A549 (cell line): ENCODE measurements around the gene CFD. TPM values are rescaled to one million over a fixed set of nuclear protein-coding genes. Genes with fewer than 3 reads are reported as not detected.

Experiments
- ATAC-seq, 2 experiments: fragments of 200-7000 bp in 1 of 2; fragments of >200 bp in 1 of 2; cut with Nextera tagmentation in 1 of 2; cut with Tn5 transposase in 1 of 2; 3 replicates each; pipeline versions ENCODE4 v1.8.0 to v1.9.1; 2018 to 2020; ENCODE audit warnings: mild to moderate bottlenecking in 1 of 2, moderate library complexity in 1 of 2
- CTCF ChIA-PET: fragments of 300-600 bp; sonication (Branson Sonifier 250); formaldehyde crosslinking; extraction: SDS; loops from one replicate; lab custom pipeline; 2021; ENCODE audit warnings: antibody characterized with exemption, inconsistent platforms; lab: Yijun Ruan, JAX
- POLR2A ChIA-PET: fragments of 350-600 bp; formaldehyde crosslinking; extraction: SDS; loops from one replicate; lab custom pipeline; 2021; ENCODE audit warnings: antibody characterized with exemption, inconsistent platforms; lab: Yijun Ruan, JAX
- DNase-seq, 2 experiments: peaks; one replicate each; pipeline versions ENCODE4 v3.0.0 to v3.0.0-alpha.2; 2011 to 2016; ENCODE audit warnings: low read depth in 1 of 2, low spot score in 1 of 2
- FAIRE-seq: peaks from 2 replicates; lab custom pipeline; 2011; peaks lifted over from hg19 to GRCh38; lab: Jason Lieb, UNC
- H3K27ac ChIP-seq, 2 experiments: fragments of >200 bp; sonication (Bioruptor Twin); formaldehyde crosslinking; 3 replicates each; pipeline ENCODE4 v1.5.1; 2016 to 2017
- H3K4me1 ChIP-seq: fragments of >200 bp; sonication (Bioruptor Twin); formaldehyde crosslinking; 3 replicates; pipeline ENCODE4 v1.6.1; 2016
- H3K4me2 ChIP-seq: fragments of >200 bp; sonication (Bioruptor Twin); formaldehyde crosslinking; 3 replicates; pipeline ENCODE4 v1.6.1; 2016
- H3K4me3 ChIP-seq: fragments of >200 bp; sonication (Bioruptor Twin); formaldehyde crosslinking; 3 replicates; pipeline ENCODE4 v1.5.1; 2016
- H3K9me3 ChIP-seq: fragments of >200 bp; sonication (Bioruptor Twin); formaldehyde crosslinking; 3 replicates; pipeline ENCODE4 v1.6.1; 2016
- BHLHE40 ChIP-seq: IDR thresholded peaks from 2 replicates; pipeline ENCODE4 v1.6.1; 2012; ENCODE audit warnings: low read depth, low read length, inconsistent platforms
- CHD4 ChIP-seq: fragments of 200-600 bp; sonication (generic); IDR thresholded peaks from 2 replicates; pipeline ENCODE4 v1.6.1; 2016; ENCODE audit warnings: antibody characterized with exemption, mild to moderate bottlenecking, borderline replicate concordance
- CTCF ChIP-seq: fragments of >200 bp; sonication (Bioruptor Twin); formaldehyde crosslinking; IDR thresholded peaks from 3 replicates; pipeline ENCODE4 v1.5.1; 2016
- E2F6 ChIP-seq: IDR thresholded peaks from 2 replicates; pipeline ENCODE4 v1.6.1; 2012; ENCODE audit warnings: low read depth, borderline replicate concordance
- ELK1 ChIP-seq: fragments of 150-350 bp; IDR thresholded peaks from 2 replicates; pipeline ENCODE4 v1.6.1; 2014; ENCODE audit warnings: low read depth, mild to moderate bottlenecking, low read length
- EP300 ChIP-seq, 2 experiments: fragments of >200 bp; sonication (Bioruptor Twin); formaldehyde crosslinking; IDR thresholded peaks; 2 replicates in 1 of 2; 3 replicates in 1 of 2; pipeline ENCODE4 v1.6.1; 2016 to 2017
- ESRRA ChIP-seq: fragments of 150-350 bp; IDR thresholded peaks from 2 replicates; pipeline ENCODE4 v1.6.1; 2014; ENCODE audit warnings: mild to moderate bottlenecking, low read length, borderline replicate concordance
- FOSB ChIP-seq: fragments of 250-450 bp; sonication (Bioruptor Pico); IDR thresholded peaks from 2 replicates; pipeline ENCODE4 v1.5.0; 2020; ENCODE audit warnings: mild to moderate bottlenecking, moderate library complexity
- FOXS1 ChIP-seq: fragments of 250-450 bp; sonication (Bioruptor Pico); IDR thresholded peaks from 2 replicates; pipeline ENCODE4 v1.5.0; 2020; ENCODE audit warnings: mild to moderate bottlenecking, moderate library complexity
- HES2 ChIP-seq: fragments of >200 bp; sonication (Bioruptor Twin); formaldehyde crosslinking; IDR thresholded peaks from 2 replicates; pipeline ENCODE4 v1.6.1; 2016
- HEYL ChIP-seq: fragments of 250-450 bp; sonication (Bioruptor Pico); IDR thresholded peaks from 2 replicates; pipeline ENCODE4 v1.8.0; 2021; ENCODE audit warnings: mild to moderate bottlenecking, moderate library complexity
- HMGXB4 ChIP-seq: fragments of 250-450 bp; sonication (Bioruptor Pico); IDR thresholded peaks from 2 replicates; pipeline ENCODE4 v1.5.0; 2021; ENCODE audit warnings: mild to moderate bottlenecking, moderate library complexity, borderline replicate concordance
- HOXB13 ChIP-seq: fragments of 250-450 bp; sonication (Bioruptor Pico); IDR thresholded peaks from 2 replicates; pipeline ENCODE4 v1.5.0; 2020; ENCODE audit warnings: low read depth, mild to moderate bottlenecking, moderate library complexity
- HOXB5 ChIP-seq: fragments of 250-450 bp; sonication (Bioruptor Pico); IDR thresholded peaks from 2 replicates; pipeline ENCODE4 v1.5.0; 2020; ENCODE audit warnings: mild to moderate bottlenecking, moderate library complexity
- JUNB ChIP-seq: fragments of >200 bp; sonication (Bioruptor Twin); formaldehyde crosslinking; IDR thresholded peaks from 2 replicates; pipeline ENCODE4 v1.6.1; 2016
- KDM1A ChIP-seq: fragments of 200-600 bp; sonication (generic); IDR thresholded peaks from 2 replicates; pipeline ENCODE4 v1.6.1; 2016; ENCODE audit warnings: low read depth, mild to moderate bottlenecking
- KDM5A ChIP-seq: fragments of 200-600 bp; sonication (generic); IDR thresholded peaks from 2 replicates; pipeline ENCODE4 v1.6.1; 2016; ENCODE audit warnings: antibody characterized with exemption, mild to moderate bottlenecking
- NFE2L2 ChIP-seq: fragments of 150-350 bp; conservative IDR thresholded peaks from 2 replicates; pipeline ENCODE4 v1.6.1; 2014; ENCODE audit warnings: low read length
- NPAS2 ChIP-seq: fragments of 250-450 bp; sonication (Bioruptor Pico); IDR thresholded peaks from 2 replicates; pipeline ENCODE4 v1.8.0; 2022; ENCODE audit warnings: mild to moderate bottlenecking, moderate library complexity, borderline replicate concordance
- NR3C1 ChIP-seq: fragments of >200 bp; sonication (Bioruptor Twin); formaldehyde crosslinking; IDR thresholded peaks from 3 replicates; pipeline ENCODE4 v1.6.1; 2017
- PBX3 ChIP-seq: IDR thresholded peaks from 2 replicates; pipeline ENCODE4 v1.6.1; 2012
- POLR2AphosphoS2 ChIP-seq: conservative IDR thresholded peaks from 2 replicates; pipeline ENCODE4 v1.6.1; 2012; ENCODE audit warnings: low read length, improper control_type of control experiment, inconsistent platforms
- RAD21 ChIP-seq, 2 experiments: fragments of >200 bp in 1 of 2; sonication (Bioruptor Twin) in 1 of 2; formaldehyde crosslinking in 1 of 2; IDR thresholded peaks in 1 of 2; conservative IDR thresholded peaks in 1 of 2; 2 replicates in 1 of 2; 3 replicates in 1 of 2; pipeline ENCODE4 v1.6.1; 2012 to 2018; ENCODE audit warnings: inconsistent platforms in 1 of 2
- RARB ChIP-seq: fragments of 250-450 bp; sonication (Bioruptor Pico); IDR thresholded peaks from 2 replicates; pipeline ENCODE4 v1.8.0; 2021; ENCODE audit warnings: mild to moderate bottlenecking, moderate library complexity
- RCOR1 ChIP-seq: fragments of 150-350 bp; IDR thresholded peaks from 2 replicates; pipeline ENCODE4 v1.6.1; 2014; ENCODE audit warnings: antibody characterized with exemption, low read length, low read depth
- RFX5 ChIP-seq: fragments of 450-650 bp; IDR thresholded peaks from 2 replicates; pipeline ENCODE4 v1.7.1; 2014; ENCODE audit warnings: antibody characterized with exemption, mild to moderate bottlenecking, moderate library complexity
- RNF2 ChIP-seq: fragments of 200-600 bp; sonication (generic); IDR thresholded peaks from 2 replicates; pipeline ENCODE4 v1.6.1; 2016; ENCODE audit warnings: low read depth, mild to moderate bottlenecking, antibody characterized with exemption, moderate library complexity, borderline replicate concordance
- TFCP2L1 ChIP-seq: fragments of 250-450 bp; sonication (Bioruptor Pico); IDR thresholded peaks from 2 replicates; pipeline ENCODE4 v1.5.0; 2021; ENCODE audit warnings: mild to moderate bottlenecking
- USF2 ChIP-seq: fragments of 450-650 bp; IDR thresholded peaks from 2 replicates; pipeline ENCODE4 v1.6.1; 2014; ENCODE audit warnings: antibody characterized with exemption
- ZC3H11A ChIP-seq: fragments of 450-650 bp; IDR thresholded peaks from 2 replicates; pipeline ENCODE4 v1.6.1; 2014; ENCODE audit warnings: antibody characterized with exemption, mild to moderate bottlenecking
- WGBS: methylation state at CpG from one replicate; pipeline ENCODE4 v1.1.6; 2017; ENCODE audit errors: missing lambda C conversion rate; 5-methylcytosine and 5-hydroxymethylcytosine counted together
- polyA plus RNA-seq, 4 experiments: library from polyadenylated mRNA; depleted of rRNA in 3 of 4; stranded (reverse); fragments of >200 nt; fragmentation: RNase III in 1 of 4; extraction: RNeasy Plus Mini Kit Qiagen cat#74134 plus additional on column Dnase treatment in 1 of 4; gene quantifications; 2 replicates in 3 of 4; 3 replicates in 1 of 4; pipeline ENCODE4 v1.2.3, GENCODE V29; 2011 to 2017

CFD gene
- polyA plus RNA-seq, 2 of the 4 experiments (the other 2 are of a cell fraction) = 7.6 to 14.3 TPM

GRCh38 chr19:896999-897398 is 37.5 kb downstream of the CFD start:
- 96% methylated on average over 11 of the region's 11 CpGs for WGBS
- peaks cover 5% of the 10 kb centered on the region; the same call in 1 of the 3 replicates for H3K4me1 ChIP-seq
- CTCF ChIA-PET = interaction anchor here (0.7 to 1.5 kb wide), 4 partner anchors 8 to 85 kb away, joined by 3 to 4 read pairs (median 4); no protein-coding TSS in a partner anchor
- no peak overlapping the region for H3K27ac ChIP-seq
- FAIRE-seq (no peak), DNase-seq (no peak), ATAC-seq (no peak)
- no peaks in the 10 kb centered on the region for H3K9me3 ChIP-seq
- POLR2A ChIA-PET = no interaction called here
- no peak overlapping the region for H3K4me2 ChIP-seq
- TF ChIP-seq POLR2AphosphoS2 (no peak), RNF2 (no peak), BHLHE40 (no peak), KDM1A (no peak), NPAS2 (CRISPR knock-in tag) (no peak), CTCF (no peak), CHD4 (no peak), EP300 (IDR thresholded peaks at IDR 0.05) (no peak), HOXB13 (no peak), FOXS1 (no peak), TFCP2L1 (CRISPR knock-in tag) (no peak), RCOR1 (no peak), JUNB (no peak), ZC3H11A (no peak), USF2 (no peak), HMGXB4 (CRISPR knock-in tag) (no peak), KDM5A (no peak), HOXB5 (CRISPR knock-in tag) (no peak), RAD21 (conservative IDR thresholded peaks at IDR 0.05 in 1 of 2, IDR thresholded peaks at IDR 0.05 in 1 of 2) (no peak), RFX5 (no peak)
- TF ChIP-seq, all 56 proteins: peak for 0
- H3K4me3 ChIP-seq = no peak overlapping the region

- TF ChIP-seq E2F6 (no peak), POLR2AphosphoS2 (no peak), ESRRA (no peak), FOSB (CRISPR knock-in tag) (no peak), NFE2L2 (no peak), NR3C1 (no peak), ELK1 (no peak), HES2 (no peak), PBX3 (no peak), RCOR1 (no peak), KDM5A (no peak), HEYL (CRISPR knock-in tag) (no peak), RARB (CRISPR knock-in tag) (no peak)
- FAIRE-seq (no peak), ATAC-seq (peak; percentile 37 to 45; a peak in 4 of 6 replicates), DNase-seq (no peak)
- Histone ChIP-seq H3K9me3 (no peaks in the 10 kb centered on the region), H3K27ac (no peak overlapping the region), H3K4me3 (no peak overlapping the region), H3K4me2 (no peak overlapping the region), H3K4me1 (peaks cover 5% of the 10 kb centered on the region; the same call in 1 of the 3 replicates)
- ChIA-PET POLR2A (no interaction called here), CTCF (interaction anchor here (0.7 to 1.5 kb wide), 4 partner anchors 8 to 84 kb away, joined by 3 to 4 read pairs (median 4); no protein-coding TSS in a partner anchor)
- 92% methylated on average over 14 of the region's 26 CpGs for WGBS
Observed at GRCh38 chr19:897442-898039, 38.1 kb downstream of the CFD start.
